ENCODE data around the gene HPCAL1. TPM values are rescaled to one million over a fixed set of nuclear protein-coding genes. Genes with fewer than 3 reads are reported as not detected.
A peak's percentile ranks its signal among the peaks of the same experiment; 100 is the strongest.

Gene HPCAL1
- total RNA-seq, 2 donors from 2014 or later: 41.0 to 66.3 TPM

- no peaks in the 10 kb centered on the region for H3K9me3 ChIP-seq
- intact Hi-C loops (cut with DNase I): no loop called here
- TF ChIP-seq CTCF (IDR thresholded peaks at IDR 0.05) (no peak), POLR2A (IDR thresholded peaks at IDR 0.05) (no peak)
- no peak for ATAC-seq
- H3K27me3 ChIP-seq: no peaks in the 10 kb centered on the region
- no peaks in the 10 kb centered on the region for H3K36me3 ChIP-seq (replicated peaks in 1 of 2; ENCODE audit: insufficient read depth in 1 of 2, low read depth in 2 of 2)
- 87% methylated on average over 12 of the region's 12 CpGs for WGBS, 2 donors
- no peak for DNase-seq
- peak overlapping the region in 2 of 4 donors; percentile 37 to 47 for H3K27ac ChIP-seq
- H3K4me3 ChIP-seq: no peak overlapping the region
- H3K4me1 ChIP-seq: peaks cover 86% of the 10 kb centered on the region
These were observed 26.2 kb downstream of the HPCAL1 start for GRCh38 chr2:10328670-10329579.

DNA sequence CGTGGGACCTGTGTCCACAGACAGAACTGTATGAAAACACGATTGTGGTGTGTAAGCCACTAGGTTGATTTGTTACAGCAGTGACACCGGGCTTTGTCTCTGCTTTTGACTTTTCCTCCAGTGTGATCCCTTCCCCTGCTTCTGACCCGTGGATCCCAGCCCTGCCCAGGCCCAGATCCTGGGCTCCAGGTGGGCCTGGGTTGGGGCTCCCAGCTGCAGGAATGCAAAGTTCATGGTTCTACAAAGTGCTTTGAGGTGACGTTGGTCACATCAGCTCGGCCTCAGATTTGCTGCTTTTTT, 26.8 kb downstream of the HPCAL1 start:
- H3K27ac ChIP-seq: peak overlapping the region in 2 of 4 donors; percentile 37 to 47
- ATAC-seq: no peak
- no peak for DNase-seq
- no peaks in the 10 kb centered on the region for H3K27me3 ChIP-seq
- H3K36me3 ChIP-seq (replicated peaks in 1 of 2; ENCODE audit: insufficient read depth in 1 of 2, low read depth in 2 of 2): no peaks in the 10 kb centered on the region
- 51 to 68% methylated on average over 5 to 6 of the region's 6 CpGs for WGBS, 2 donors
- intact Hi-C loops (cut with DNase I): no loop called here
- no peak overlapping the region for H3K4me3 ChIP-seq
- no peak for TF ChIP-seq CTCF (IDR thresholded peaks at IDR 0.05)
- TF ChIP-seq POLR2A (IDR thresholded peaks at IDR 0.05): no peak
- H3K9me3 ChIP-seq: no peaks in the 10 kb centered on the region
- H3K4me1 ChIP-seq: peaks cover 80% of the 10 kb centered on the region

DNA sequence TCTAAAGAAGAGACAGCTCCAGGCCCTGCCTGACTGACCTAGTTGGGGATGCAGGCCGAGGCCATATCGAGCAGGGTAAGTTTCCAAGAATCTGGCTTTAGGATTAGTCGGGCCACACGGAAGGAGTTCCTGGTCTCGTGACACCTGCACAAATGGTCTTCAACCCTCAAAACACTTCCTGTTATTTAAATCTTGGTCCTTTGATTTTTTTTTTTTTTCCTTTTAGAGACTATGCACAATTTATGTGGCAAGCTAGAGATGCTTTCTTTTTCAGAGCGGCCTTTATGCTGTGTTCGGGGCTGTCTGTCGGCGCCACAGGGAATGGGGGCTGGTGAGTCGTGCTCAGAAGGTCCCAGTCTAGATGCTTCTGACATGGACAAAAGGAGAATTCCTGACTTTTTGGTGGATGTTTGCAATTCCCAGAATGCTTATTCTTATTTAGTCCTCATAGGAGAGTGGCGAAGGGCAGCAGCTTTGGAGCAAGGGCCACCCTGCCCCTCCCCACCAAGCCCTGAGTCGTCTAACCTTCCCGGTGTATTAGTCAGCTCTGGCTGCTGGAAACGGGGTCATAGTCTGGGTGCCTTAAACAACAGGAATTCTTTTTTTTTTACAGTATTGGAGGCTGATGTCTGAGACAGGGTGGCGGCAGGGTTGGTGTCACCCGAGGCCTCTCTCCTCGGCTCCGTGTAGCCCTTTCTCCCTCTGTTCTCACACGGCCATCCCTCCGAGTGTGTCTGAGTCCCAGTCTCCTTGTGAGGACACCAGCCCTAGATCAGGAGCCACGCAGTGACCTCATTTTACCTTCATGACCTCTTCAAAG, 27.4 kb downstream of the HPCAL1 start:
- no peak overlapping the region for H3K4me3 ChIP-seq
- peaks cover 0 to 2% (median 0%) of the 10 kb centered on the region in 3 donors for H3K9me3 ChIP-seq
- H3K36me3 ChIP-seq (replicated peaks in 1 of 2; ENCODE audit: insufficient read depth in 1 of 2, low read depth in 2 of 2): no peaks in the 10 kb centered on the region
- peak overlapping the region in 2 of 4 donors; percentile 37 to 47 for H3K27ac ChIP-seq
- no peak for TF ChIP-seq POLR2A (IDR thresholded peaks at IDR 0.05)
- no peak for TF ChIP-seq CTCF (IDR thresholded peaks at IDR 0.05)
- WGBS, 2 donors: 65 to 78% methylated on average over 18 to 21 of the region's 21 CpGs
- H3K27me3 ChIP-seq: no peaks in the 10 kb centered on the region
- H3K4me1 ChIP-seq: peaks cover 77% of the 10 kb centered on the region
- no peak for DNase-seq
- intact Hi-C loops (cut with DNase I): no loop called here
- no peak for ATAC-seq

DNA sequence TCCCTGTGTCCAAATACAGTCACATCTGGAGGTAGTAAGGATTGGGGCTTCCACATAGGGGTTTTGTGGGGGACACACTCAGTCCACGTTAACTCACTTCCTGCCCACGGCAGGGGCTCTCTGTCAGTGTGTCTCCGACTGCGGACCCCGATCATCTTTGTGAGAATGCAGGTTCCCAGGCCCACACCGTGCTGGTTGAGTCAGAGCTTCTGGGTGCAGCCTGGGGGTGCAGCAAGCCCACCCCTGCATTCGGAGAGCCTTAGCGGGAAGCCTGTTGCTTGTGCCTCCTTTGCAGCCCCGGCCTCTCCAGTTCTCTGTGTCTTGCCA, 28.0 kb downstream of the HPCAL1 start:
- WGBS, 2 donors: 79 to 91% methylated on average over 5 to 9 of the region's 9 CpGs
- DNase-seq (no peak), ATAC-seq (no peak)
- Histone ChIP-seq H3K27me3 (no peaks in the 10 kb centered on the region), H3K9me3 (peaks cover 0 to 5% (median 0%) of the 10 kb centered on the region in 3 donors), H3K36me3 (replicated peaks in 1 of 2; ENCODE audit: insufficient read depth in 1 of 2, low read depth in 2 of 2) (no peaks in the 10 kb centered on the region), H3K27ac (peak overlapping the region in 2 of 4 donors; percentile 32 to 47), H3K4me1 (peaks cover 71% of the 10 kb centered on the region), H3K4me3 (no peak overlapping the region)
- TF ChIP-seq CTCF (IDR thresholded peaks at IDR 0.05) (no peak), POLR2A (IDR thresholded peaks at IDR 0.05) (no peak)
- intact Hi-C loops (cut with DNase I): no loop called here

All from body of pancreas (tissue), 4 donors.